MM.1S (cell line): Measurements from ENCODE around the gene RAB3IL1.

Experiments
- DNase-seq: peaks from one replicate; pipeline ENCODE4 v3.0.0-alpha.2; 2015
- H2AFZ ChIP-seq: fragments of 300-600 bp; sonication (generic); 2 replicates; pipeline ENCODE4 v1.6.0; 2016; ENCODE audit warnings: antibody characterized with exemption, low read length
- H3F3A ChIP-seq: fragments of 300-600 bp; sonication (generic); 2 replicates; pipeline ENCODE4 v1.6.1; 2016; ENCODE audit warnings: mild to moderate bottlenecking, antibody characterized with exemption, low read length, moderate library complexity, mixed read lengths; ENCODE audit not compliant: insufficient read depth
- H3K27ac ChIP-seq: fragments of 300-600 bp; sonication (generic); 2 replicates; pipeline ENCODE4 v1.5.1; 2016; ENCODE audit warnings: mild to moderate bottlenecking, low read length
- H3K27me3 ChIP-seq: fragments of 300-600 bp; sonication (generic); replicated peaks from 2 replicates; pipeline ENCODE4 v1.6.0; 2016; ENCODE audit warnings: low read length; ENCODE audit not compliant: insufficient read depth
- H3K36me3 ChIP-seq: fragments of 300-600 bp; sonication (generic); replicated peaks from 2 replicates; pipeline ENCODE4 v1.6.1; 2016; ENCODE audit warnings: mild to moderate bottlenecking, low read length, mixed read lengths; ENCODE audit not compliant: insufficient read depth
- H3K4me1 ChIP-seq: fragments of 300-600 bp; sonication (generic); 2 replicates; pipeline ENCODE4 v1.6.1; 2016; ENCODE audit warnings: low read length, mixed read lengths
- H3K4me2 ChIP-seq: fragments of 300-600 bp; sonication (generic); 2 replicates; pipeline ENCODE4 v1.6.0; 2016; ENCODE audit warnings: low read depth, low read length
- H3K4me3 ChIP-seq: fragments of 300-600 bp; sonication (generic); 2 replicates; pipeline ENCODE4 v1.5.1; 2016; ENCODE audit warnings: low read length, mixed read lengths
- H3K79me2 ChIP-seq: fragments of 300-600 bp; sonication (generic); 2 replicates; pipeline ENCODE4 v1.6.1; 2016; ENCODE audit warnings: mixed run types, low read length, mixed read lengths
- H3K9ac ChIP-seq: fragments of 300-600 bp; sonication (generic); 2 replicates; pipeline ENCODE4 v1.6.1; 2016; ENCODE audit warnings: low read length, mixed read lengths
- H3K9me2 ChIP-seq: fragments of 300-600 bp; sonication (generic); replicated peaks from 2 replicates; pipeline ENCODE4 v1.6.1; 2016; ENCODE audit warnings: mild to moderate bottlenecking, low read length, mixed read lengths; ENCODE audit not compliant: insufficient read depth
- H3K9me3 ChIP-seq: fragments of 300-600 bp; sonication (generic); replicated peaks from 2 replicates; pipeline ENCODE4 v1.6.1; 2016; ENCODE audit warnings: mild to moderate bottlenecking, low read length, mixed read lengths; ENCODE audit not compliant: insufficient read depth
- H4K20me1 ChIP-seq: fragments of 300-600 bp; sonication (generic); 2 replicates; pipeline ENCODE4 v1.6.1; 2016; ENCODE audit warnings: mild to moderate bottlenecking, low read length, moderate library complexity, mixed read lengths; ENCODE audit not compliant: insufficient read depth
- EZH2 ChIP-seq: fragments of 300-600 bp; sonication (generic); optimal IDR thresholded peaks from 2 replicates; pipeline ENCODE3; 2017; ENCODE audit warnings: low read depth, mild to moderate bottlenecking, antibody characterized with exemption, low read length, mixed read lengths
- EZH2phosphoT487 ChIP-seq: fragments of 300-600 bp; sonication (generic); IDR thresholded peaks from 2 replicates; pipeline ENCODE4 v1.6.1; 2018; ENCODE audit warnings: antibody characterized with exemption, low read length
- TF ChIP-seq, protein P1 (sequence below): fragments of 300-600 bp; sonication (generic); IDR thresholded peaks from 2 replicates; pipeline ENCODE4 v1.5.1; 2016; ENCODE audit warnings: antibody characterized with exemption, low read length, mixed read lengths

RAB3IL1 gene

GRCh38 chr11:61959114-61959513 is 41.7 kb upstream of the RAB3IL1 start:
- H3K4me1 ChIP-seq = peaks cover 13% of the 10 kb centered on the region
- no peaks in the 10 kb centered on the region for H3K79me2 ChIP-seq
- H3K27me3 ChIP-seq = peaks cover 6% of the 10 kb centered on the region
- no peak overlapping the region for H3K4me3 ChIP-seq
- no peak for TF ChIP-seq EZH2
- TF ChIP-seq, protein P1, sequence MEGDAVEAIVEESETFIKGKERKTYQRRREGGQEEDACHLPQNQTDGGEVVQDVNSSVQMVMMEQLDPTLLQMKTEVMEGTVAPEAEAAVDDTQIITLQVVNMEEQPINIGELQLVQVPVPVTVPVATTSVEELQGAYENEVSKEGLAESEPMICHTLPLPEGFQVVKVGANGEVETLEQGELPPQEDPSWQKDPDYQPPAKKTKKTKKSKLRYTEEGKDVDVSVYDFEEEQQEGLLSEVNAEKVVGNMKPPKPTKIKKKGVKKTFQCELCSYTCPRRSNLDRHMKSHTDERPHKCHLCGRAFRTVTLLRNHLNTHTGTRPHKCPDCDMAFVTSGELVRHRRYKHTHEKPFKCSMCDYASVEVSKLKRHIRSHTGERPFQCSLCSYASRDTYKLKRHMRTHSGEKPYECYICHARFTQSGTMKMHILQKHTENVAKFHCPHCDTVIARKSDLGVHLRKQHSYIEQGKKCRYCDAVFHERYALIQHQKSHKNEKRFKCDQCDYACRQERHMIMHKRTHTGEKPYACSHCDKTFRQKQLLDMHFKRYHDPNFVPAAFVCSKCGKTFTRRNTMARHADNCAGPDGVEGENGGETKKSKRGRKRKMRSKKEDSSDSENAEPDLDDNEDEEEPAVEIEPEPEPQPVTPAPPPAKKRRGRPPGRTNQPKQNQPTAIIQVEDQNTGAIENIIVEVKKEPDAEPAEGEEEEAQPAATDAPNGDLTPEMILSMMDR = no peak
- no peak for TF ChIP-seq EZH2phosphoT487
- no peaks in the 10 kb centered on the region; the same call in 1 of the 2 replicates for H3K36me3 ChIP-seq
- H3F3A ChIP-seq = no peaks in the 10 kb centered on the region
- H3K9ac ChIP-seq = no peak overlapping the region
- DNase-seq = no peak
- no peaks in the 10 kb centered on the region for H4K20me1 ChIP-seq
- H2AFZ ChIP-seq = no peak overlapping the region
- no peaks in the 10 kb centered on the region for H3K9me2 ChIP-seq
- H3K4me2 ChIP-seq = no peak overlapping the region
- H3K9me3 ChIP-seq = no peaks in the 10 kb centered on the region
- H3K27ac ChIP-seq = no peak overlapping the region

- no peaks in the 10 kb centered on the region for H4K20me1 ChIP-seq
- H3K4me2 ChIP-seq = no peak overlapping the region
- H3F3A ChIP-seq = no peaks in the 10 kb centered on the region
- H2AFZ ChIP-seq = no peak overlapping the region
- peaks cover 9% of the 10 kb centered on the region for H3K4me1 ChIP-seq
- H3K27me3 ChIP-seq = peaks cover 6% of the 10 kb centered on the region
- no peak overlapping the region for H3K4me3 ChIP-seq
- no peak for DNase-seq
- no peaks in the 10 kb centered on the region for H3K79me2 ChIP-seq
- no peak overlapping the region for H3K9ac ChIP-seq
- TF ChIP-seq EZH2 (no peak), EZH2phosphoT487 (no peak)
- TF ChIP-seq, protein P1 = no peak
- no peaks in the 10 kb centered on the region for H3K9me2 ChIP-seq
- no peak overlapping the region for H3K27ac ChIP-seq
- H3K9me3 ChIP-seq = no peaks in the 10 kb centered on the region
- H3K36me3 ChIP-seq = no peaks in the 10 kb centered on the region
Measured at GRCh38 chr11:61958590-61958989, 41.2 kb upstream of the RAB3IL1 start.

DNA sequence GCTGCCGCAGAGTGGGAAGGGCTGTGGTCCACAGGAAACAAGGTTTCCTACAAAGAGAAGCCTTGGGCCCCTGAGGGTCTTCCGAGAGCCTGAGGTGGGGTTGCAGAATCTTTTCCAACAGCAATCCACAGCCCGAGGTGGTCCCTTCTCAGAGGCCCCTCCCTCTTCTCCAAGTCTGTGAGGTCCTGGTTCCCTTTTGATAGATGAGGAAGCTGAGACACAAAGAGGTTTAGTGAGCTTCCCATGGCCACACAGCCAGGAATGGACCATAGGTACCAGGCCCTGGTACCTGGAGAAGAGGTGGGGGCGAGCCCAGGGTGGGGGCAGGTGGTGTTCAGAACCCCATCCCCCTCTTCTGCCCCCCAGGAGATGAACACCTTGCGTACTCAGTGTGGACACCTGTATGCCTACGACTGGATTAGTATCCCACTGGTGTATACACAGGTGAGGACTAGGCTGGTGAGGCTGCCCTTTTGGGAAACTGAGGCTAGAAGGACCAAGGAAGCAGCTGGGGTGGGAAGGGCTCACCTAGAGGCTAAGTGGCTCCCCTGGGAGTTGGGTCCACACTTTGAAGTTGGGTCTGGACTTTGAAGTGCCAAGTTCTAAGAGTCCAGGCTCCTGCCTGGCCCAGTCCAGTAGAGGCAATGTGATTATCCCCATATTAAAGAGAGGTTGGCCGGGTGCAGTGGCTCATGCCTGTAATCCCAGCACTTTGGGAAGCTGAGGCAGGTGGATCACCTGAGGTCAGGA is 39.8 kb upstream of the RAB3IL1 start:
- H3K27me3 ChIP-seq = peaks cover 6% of the 10 kb centered on the region
- DNase-seq = no peak
- H3K9me2 ChIP-seq = no peaks in the 10 kb centered on the region
- no peak overlapping the region for H3K4me2 ChIP-seq
- H3F3A ChIP-seq = no peaks in the 10 kb centered on the region
- H3K9ac ChIP-seq = no peak overlapping the region
- no peaks in the 10 kb centered on the region for H3K36me3 ChIP-seq
- H3K9me3 ChIP-seq = no peaks in the 10 kb centered on the region
- no peak for TF ChIP-seq EZH2phosphoT487
- TF ChIP-seq, protein P1 = no peak
- TF ChIP-seq EZH2 = no peak
- no peaks in the 10 kb centered on the region for H3K4me1 ChIP-seq
- no peak overlapping the region for H2AFZ ChIP-seq
- no peaks in the 10 kb centered on the region for H4K20me1 ChIP-seq
- no peak overlapping the region for H3K27ac ChIP-seq
- H3K79me2 ChIP-seq = no peaks in the 10 kb centered on the region
- no peak overlapping the region for H3K4me3 ChIP-seq
